PFSK-1 (cell line): Measurements from ENCODE around the gene C1orf232.

Experiments used
- FOXP2 ChIP-seq: optimal IDR thresholded peaks from 2 replicates; pipeline ENCODE3; 2011; ENCODE audit warnings: borderline replicate concordance, control low read depth, inconsistent platforms; ENCODE audit not compliant: insufficient read depth; ENCODE audit errors: extremely low read length, extremely low read depth
- POLR2AphosphoS5 ChIP-seq: IDR thresholded peaks from 2 replicates; pipeline ENCODE4 v1.6.1; 2012; ENCODE audit warnings: low read depth, mild to moderate bottlenecking, control low read depth, low read length, moderate library complexity
- REST ChIP-seq, 2 experiments: IDR thresholded peaks; 2 replicates each; pipeline versions ENCODE4 v1.6.1 to v1.8.0; 2011 to 2012; ENCODE audit warnings: low read depth in 2 of 2, low read length in 2 of 2, control low read depth in 1 of 2, inconsistent platforms in 1 of 2, mild to moderate bottlenecking in 1 of 2, moderate library complexity in 1 of 2; ENCODE audit not compliant: insufficient read depth in 1 of 2
- SIN3A ChIP-seq: IDR thresholded peaks from 2 replicates; pipeline ENCODE4 v1.6.1; 2012; ENCODE audit warnings: mild to moderate bottlenecking, low read length, moderate library complexity, borderline replicate concordance; ENCODE audit not compliant: insufficient read depth
- TAF1 ChIP-seq: IDR thresholded peaks from 2 replicates; pipeline ENCODE4 v1.6.1; 2012; ENCODE audit warnings: low read length, control low read depth, borderline replicate concordance; ENCODE audit not compliant: insufficient read depth

Gene C1orf232

GRCh38 chr1:26188477-26188876 is 19.7 kb upstream of the C1orf232 start:
- TF ChIP-seq POLR2AphosphoS5, result no peak
- no peak for TF ChIP-seq TAF1
- TF ChIP-seq REST (IDR thresholded peaks at IDR 0.05; ENCODE audit: insufficient read depth in 1 of 2, low read depth in 2 of 2, low read length in 2 of 2), result no peak
- no peak for TF ChIP-seq SIN3A
- TF ChIP-seq FOXP2, result no peak

- TF ChIP-seq FOXP2 (no peak), SIN3A (no peak), REST (IDR thresholded peaks at IDR 0.05; ENCODE audit: insufficient read depth in 1 of 2, low read depth in 2 of 2, low read length in 2 of 2) (no peak), POLR2AphosphoS5 (no peak), TAF1 (no peak)
These were observed 19.1 kb upstream of the C1orf232 start for GRCh38 chr1:26187882-26188281.

GRCh38 chr1:26184883-26185282 is 16.1 kb upstream of the C1orf232 start:
- no peak for TF ChIP-seq FOXP2
- TF ChIP-seq REST (IDR thresholded peaks at IDR 0.05; ENCODE audit: insufficient read depth in 1 of 2, low read depth in 2 of 2, low read length in 2 of 2), result no peak
- TF ChIP-seq POLR2AphosphoS5, result no peak
- no peak for TF ChIP-seq TAF1

GRCh38 chr1:26184086-26184485 is 15.3 kb upstream of the C1orf232 start:
- no peak for TF ChIP-seq POLR2AphosphoS5
- no peak for TF ChIP-seq REST (IDR thresholded peaks at IDR 0.05; ENCODE audit: insufficient read depth in 1 of 2, low read depth in 2 of 2, low read length in 2 of 2)
- TF ChIP-seq FOXP2, result no peak
- TF ChIP-seq SIN3A, result no peak
- TF ChIP-seq TAF1, result no peak

- no peak for TF ChIP-seq POLR2AphosphoS5
- TF ChIP-seq REST (IDR thresholded peaks at IDR 0.05; ENCODE audit: insufficient read depth in 1 of 2, low read depth in 2 of 2, low read length in 2 of 2), result no peak
- no peak for TF ChIP-seq TAF1
- no peak for TF ChIP-seq FOXP2
- TF ChIP-seq SIN3A, result no peak
These were observed 13.6 kb upstream of the C1orf232 start for GRCh38 chr1:26182383-26182696.
